NCI-H2029 (cell line): Measurements from ENCODE around the gene MPZL1.

Source experiments
- DNase-seq: peaks from one replicate; lab custom pipeline; 2025; lab: John Stamatoyannopoulos, UW

MPZL1 gene

GRCh38 chr1:167695756-167696561, 25.8 kb upstream of the MPZL1 start:
- no peak for DNase-seq

DNA sequence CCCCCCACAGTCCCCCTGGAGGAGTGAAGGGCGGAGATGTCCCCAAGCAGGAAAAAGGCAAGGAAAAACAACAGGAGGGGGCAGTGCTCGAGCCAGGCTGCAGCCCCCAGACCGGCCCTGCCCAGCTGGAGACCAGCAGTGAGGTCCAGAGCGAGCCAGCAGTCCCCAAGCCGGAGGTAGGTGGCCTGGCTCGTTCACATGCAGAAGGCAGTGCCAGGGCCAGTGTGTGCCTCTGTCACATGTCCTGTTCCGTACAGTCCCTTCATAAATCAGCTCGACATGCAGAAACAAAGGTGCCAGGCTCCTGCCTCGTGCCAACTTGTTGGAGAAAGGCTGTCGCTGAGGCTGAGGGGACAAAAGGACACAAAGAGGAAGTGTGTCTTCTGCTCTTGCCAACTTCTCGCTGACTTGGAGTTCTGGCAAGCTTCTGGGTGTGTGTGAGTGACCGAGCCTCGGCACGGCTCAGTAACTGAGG, 24.1 kb upstream of the MPZL1 start:
- no peak for DNase-seq

DNA sequence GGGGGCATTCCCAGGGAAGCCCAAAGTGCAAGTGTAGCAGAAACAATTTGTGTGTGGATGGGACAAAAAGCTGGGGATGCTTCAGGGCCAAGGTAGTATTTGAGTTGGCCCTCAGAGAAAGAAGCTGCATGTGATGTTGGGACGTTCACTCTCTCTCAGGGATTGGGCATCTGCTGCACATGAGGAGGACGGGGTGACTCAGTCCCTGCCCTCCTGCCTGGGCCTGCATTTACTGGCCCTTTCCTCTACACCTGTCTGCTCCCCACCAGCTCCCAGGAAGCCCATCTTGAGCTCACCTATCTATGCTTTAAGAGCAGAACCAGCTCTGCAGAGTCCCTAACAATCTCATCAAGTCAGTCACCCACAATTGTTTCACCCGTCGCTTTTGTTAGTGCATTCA, 23.5 kb upstream of the MPZL1 start:
- DNase-seq: no peak

DNA sequence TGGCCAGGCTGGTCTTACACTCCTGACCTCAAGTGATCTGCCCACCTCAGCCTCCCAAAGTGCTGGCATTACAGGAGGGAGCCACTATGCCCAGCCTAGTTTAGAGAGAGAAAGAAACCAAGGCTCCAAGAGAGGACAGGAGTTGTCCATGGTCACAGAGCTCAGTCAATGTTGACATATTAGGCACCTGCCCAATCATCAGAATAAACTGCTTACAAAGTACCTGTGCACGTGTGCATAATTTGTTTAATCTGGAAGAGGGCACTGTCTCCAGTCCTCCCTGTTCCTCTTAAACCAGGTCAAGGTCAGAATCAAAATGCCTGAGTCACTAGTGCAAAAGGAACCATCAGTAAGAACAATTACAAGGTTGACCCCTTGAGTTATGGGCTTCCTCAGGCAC, 20.3 kb upstream of the MPZL1 start:
- DNase-seq: no peak

- DNase-seq: no peak
Measured at GRCh38 chr1:167703557-167703956, 18.2 kb upstream of the MPZL1 start.

GRCh38 chr1:167704715-167705114, 17.1 kb upstream of the MPZL1 start:
- DNase-seq: no peak

DNA sequence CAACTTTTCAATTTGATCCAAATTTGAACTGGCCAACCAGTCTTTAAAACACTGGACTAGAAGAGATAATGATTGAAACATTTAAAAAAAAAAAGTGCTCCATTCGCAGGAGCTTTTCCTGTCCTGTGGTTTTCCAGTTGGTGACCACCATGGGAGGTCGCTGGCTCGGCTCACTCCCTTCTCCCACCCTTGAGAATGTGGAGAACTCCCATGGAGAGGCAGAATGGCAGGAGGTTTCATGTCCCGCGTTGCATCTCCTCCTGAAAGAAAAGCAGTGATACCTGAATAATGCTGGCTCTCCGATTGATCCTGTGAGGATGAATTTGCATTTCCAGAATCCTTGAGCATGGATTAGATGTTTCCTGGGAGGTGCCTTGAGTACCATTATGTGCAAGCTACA, 16.5 kb upstream of the MPZL1 start:
- no peak for DNase-seq

DNA sequence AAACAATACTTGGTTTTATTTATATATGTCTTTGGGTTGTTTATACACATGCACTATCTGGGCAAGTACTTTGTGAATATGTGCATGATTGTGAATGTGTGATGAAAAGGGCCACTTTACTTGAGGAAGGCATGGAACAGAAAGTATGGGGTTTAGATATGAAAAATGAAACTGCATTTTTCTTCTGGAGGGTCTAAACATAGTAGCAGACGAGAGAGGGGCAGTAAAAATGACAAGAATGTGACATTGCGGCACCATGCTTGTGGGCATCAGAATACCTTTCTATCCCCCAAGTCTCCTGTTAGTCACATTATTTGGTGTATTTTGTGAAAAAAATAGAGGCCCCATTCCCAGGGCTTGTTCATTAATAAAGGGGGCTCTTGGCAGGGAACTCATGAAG, 15.4 kb upstream of the MPZL1 start:
- no peak for DNase-seq

DNA sequence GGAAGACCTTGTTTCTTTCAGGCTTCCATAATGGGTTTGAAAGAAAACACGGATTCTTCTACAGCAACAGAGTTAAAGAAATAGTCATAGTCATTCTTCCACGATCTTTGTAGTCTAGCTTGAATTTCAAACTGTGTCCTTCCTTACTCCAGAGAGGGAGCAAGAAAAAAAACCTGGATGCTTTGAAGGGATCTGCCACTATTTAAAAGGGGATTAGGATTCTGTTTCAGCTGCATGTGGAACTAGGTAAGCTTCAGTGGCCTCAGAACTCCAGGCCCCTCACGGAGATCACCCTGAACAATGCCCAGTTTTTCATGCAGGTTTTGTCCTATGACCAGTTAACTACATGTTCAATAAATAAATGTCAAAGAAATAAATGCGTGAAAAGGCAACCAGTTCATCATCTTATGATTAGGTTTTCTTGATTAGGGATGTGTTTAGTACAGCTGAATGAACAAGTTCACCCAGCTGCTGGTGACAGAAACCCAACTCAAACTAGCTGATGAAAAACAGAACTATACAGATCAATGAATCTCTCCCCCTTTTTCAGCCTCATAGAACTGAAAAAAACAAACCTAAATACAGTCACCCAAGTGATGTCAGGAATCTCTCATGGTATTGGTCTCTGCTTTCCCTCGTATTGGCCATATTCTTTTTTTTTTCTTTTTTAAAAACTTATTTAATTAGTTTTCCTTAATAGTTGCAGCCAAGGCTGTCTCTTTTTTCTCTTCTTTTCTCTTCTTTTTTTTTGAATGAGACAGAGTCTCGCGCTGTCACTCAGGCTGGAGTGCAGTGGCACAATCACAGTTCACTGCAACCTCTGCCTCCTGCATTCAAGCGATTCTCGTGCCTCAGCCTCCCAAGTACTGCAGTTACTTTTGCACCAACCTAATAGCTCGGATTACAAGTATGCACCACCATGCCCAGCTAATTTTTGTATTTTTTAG, 14.6 kb upstream of the MPZL1 start:
- DNase-seq: no peak

DNA sequence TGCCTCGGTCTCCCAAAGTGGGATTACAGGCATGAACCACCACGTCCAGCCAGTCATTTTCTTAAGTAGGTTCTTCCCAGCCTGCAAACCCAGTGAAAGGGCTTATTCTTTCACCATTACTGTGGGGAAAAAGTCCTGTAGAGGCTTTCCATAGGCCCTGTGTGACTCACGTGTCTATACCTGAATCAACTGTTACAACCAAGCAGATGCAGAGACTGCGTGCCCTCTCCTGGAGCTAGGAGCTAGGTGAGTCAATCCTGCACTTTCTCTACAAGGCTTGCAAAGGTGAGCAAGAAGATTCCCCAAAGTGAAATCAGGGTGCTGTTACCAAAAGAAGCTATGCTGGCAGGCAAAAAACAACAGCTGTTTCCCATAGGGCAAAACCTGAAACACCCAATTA, 13.8 kb upstream of the MPZL1 start:
- DNase-seq: no peak

GRCh38 chr1:167708940-167709389, 12.8 kb upstream of the MPZL1 start:
- DNase-seq: no peak

- DNase-seq: no peak
Measured at GRCh38 chr1:167710836-167711235, 10.9 kb upstream of the MPZL1 start.

GRCh38 chr1:167711797-167712196, 10.0 kb upstream of the MPZL1 start:
- no peak for DNase-seq

DNA sequence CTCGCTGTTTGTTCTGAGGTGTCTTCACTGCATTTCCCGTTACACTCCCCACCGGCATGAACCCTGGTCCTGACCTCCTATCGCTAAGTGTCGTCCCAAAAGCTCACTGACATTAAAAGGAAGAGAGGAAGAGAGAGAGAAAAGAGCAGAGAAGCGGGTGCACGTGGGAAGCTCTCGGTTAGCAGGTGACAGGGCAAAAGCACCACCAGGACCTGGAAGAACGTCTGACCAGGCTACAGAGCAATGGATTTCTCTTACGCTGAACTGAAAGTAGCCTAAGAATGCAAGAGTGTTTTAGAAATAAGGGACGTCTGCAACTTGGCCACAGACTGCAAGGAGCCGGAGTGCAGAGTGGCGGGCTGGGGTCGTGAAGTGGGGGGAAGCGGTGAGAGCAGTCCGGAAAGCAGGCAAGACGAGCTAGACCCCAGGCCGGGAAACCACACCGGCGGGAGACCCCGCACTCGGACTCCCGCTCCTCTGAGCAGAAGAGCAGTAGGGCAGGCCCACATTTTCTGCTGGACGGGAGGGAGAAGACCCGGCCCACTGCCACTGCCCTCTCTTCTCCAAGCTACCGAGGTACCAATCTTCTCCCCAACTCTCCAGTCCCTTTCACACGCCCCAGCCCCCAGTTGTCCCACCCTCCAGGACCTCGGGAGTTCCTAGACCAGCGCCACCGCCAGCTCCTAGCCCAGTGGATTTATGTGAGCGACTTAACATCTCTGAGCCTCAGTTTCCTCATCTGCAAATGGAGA, 8.3 kb upstream of the MPZL1 start:
- DNase-seq: no peak

DNA sequence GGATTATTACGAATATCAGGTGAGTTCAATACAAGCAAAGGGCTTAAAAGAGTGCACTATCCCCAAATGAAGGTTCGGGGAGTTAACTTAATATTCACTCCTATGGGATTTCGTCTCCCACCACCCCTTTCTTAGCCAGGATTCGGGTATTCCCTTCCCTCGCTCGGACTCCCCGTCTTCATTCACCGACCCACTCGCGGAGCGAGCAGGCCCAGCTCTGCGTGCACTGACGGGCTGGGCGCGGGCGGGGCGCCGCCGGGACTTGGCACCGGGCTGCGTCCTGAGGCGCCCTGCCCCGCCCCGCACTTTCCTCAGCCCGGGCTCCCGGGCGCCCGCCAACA, 7.7 kb upstream of the MPZL1 start:
- peak; percentile 56 for DNase-seq

- peak; percentile 56 for DNase-seq
Measured at GRCh38 chr1:167714439-167715156, 7.2 kb upstream of the MPZL1 start.

GRCh38 chr1:167715157-167715999, 6.4 kb upstream of the MPZL1 start:
- DNase-seq: peak; percentile 68

DNA sequence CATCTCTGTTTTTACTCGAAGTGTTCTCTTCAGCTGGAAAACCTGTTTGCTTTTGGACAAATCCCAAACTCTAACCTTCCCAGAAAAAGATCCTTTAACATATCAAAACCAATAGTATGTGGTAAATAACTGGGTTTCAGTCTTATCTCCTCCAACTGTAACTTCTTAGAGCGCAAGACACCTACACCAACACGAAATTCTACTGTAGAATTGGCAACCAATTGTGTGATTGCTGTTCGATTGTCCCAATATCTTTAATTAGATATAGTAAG, 5.8 kb upstream of the MPZL1 start:
- no peak for DNase-seq

- no peak for DNase-seq
Measured at GRCh38 chr1:167717351-167717750, 4.4 kb upstream of the MPZL1 start.

- DNase-seq: no peak
Measured at GRCh38 chr1:167718914-167719691, 2.7 kb upstream of the MPZL1 start.
